Measurements from ENCODE around the gene MYCN. TPM values are rescaled to one million over a fixed set of nuclear protein-coding genes. Genes with fewer than 3 reads are reported as not detected.
A peak's percentile ranks its signal among the peaks of the same experiment; 100 is the strongest.

MYCN gene
- total and polyA plus RNA-seq, 2 of the 8 experiments (the other 6 are each of a cell fraction or from before 2014, with no cell fraction given) = 87.8 to 137 TPM

DNA sequence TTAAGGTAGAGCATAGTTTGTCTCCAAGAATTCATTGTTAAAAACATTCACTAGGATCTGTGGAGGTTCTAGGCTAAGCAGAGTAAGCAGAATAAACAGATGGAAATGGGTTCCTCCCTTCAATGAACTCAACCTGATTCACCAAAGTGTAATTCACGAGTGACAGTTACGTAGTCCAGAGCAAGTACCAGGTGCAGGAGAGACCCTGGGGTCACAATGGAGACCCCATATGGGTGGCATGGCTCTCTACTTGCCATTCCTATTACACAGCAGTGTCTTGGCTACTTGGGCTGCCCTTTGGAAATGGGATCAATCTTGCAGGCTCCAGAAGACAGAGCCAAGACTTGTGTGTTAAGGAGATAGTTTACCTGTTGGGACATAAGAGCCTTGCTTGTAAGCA, 7.1 kb downstream of the MYCN start:
- Histone ChIP-seq H3K27me3 (replicated peaks in 1 of 4; ENCODE audit: control insufficient read depth in 3 of 4, extremely low read depth in 1 of 4, insufficient read depth in 3 of 4, low read length in 3 of 4) (no peaks in the 10 kb centered on the region), H2AK5ac (ENCODE audit: low read depth, low read length) (no peak overlapping the region), H3K79me2 (ENCODE audit: control insufficient read depth in 1 of 2, insufficient read depth in 2 of 2, low read length in 2 of 2) (peaks cover 28 to 53% of the 10 kb centered on the region in 2 experiments), H3K4me2 (ENCODE audit: insufficient read depth in 1 of 2, low read depth in 2 of 2, low read length in 2 of 2) (no peak overlapping the region), H4K8ac (ENCODE audit: extremely low read depth, insufficient read depth, low read length) (no peak overlapping the region), H3K4me3 (ENCODE audit: extremely low read depth in 1 of 4, insufficient read depth in 2 of 4, low read depth in 3 of 4, low read length in 4 of 4) (no peak overlapping the region), H3K4ac (replicated peaks; ENCODE audit: insufficient read length, low read depth, low read length) (no peak overlapping the region), H4K5ac (ENCODE audit: insufficient read length, low read depth, low read length) (no peak overlapping the region), H2AFZ (ENCODE audit: low read length) (no peak overlapping the region), H2BK15ac (ENCODE audit: low read length) (no peak overlapping the region), H3K9me3 (ENCODE audit: insufficient read depth in 2 of 2, low read depth in 1 of 2, low read length in 1 of 2) (no peaks in the 10 kb centered on the region), H3K23me2 (ENCODE audit: low read depth, low read length) (peaks cover 9% of the 10 kb centered on the region), H2BK120ac (replicated peaks; ENCODE audit: low read depth, low read length) (no peak overlapping the region), H2BK5ac (ENCODE audit: low read depth, low read length) (no peak overlapping the region), H4K20me1 (replicated peaks in 1 of 2; ENCODE audit: control insufficient read depth in 1 of 2, insufficient read depth in 2 of 2, low read length in 2 of 2) (peaks cover 30 to 31% of the 10 kb centered on the region in 2 experiments), H3K56ac (replicated peaks; ENCODE audit: insufficient read length, low read depth, low read length) (no peak overlapping the region), H2BK12ac (ENCODE audit: low read depth, low read length) (no peak overlapping the region), H3K9ac (replicated peaks in 1 of 4; ENCODE audit: extremely low read depth in 1 of 4, low read depth in 3 of 4, low read length in 3 of 4) (no peak overlapping the region), H2BK20ac (ENCODE audit: low read length) (no peak overlapping the region), H4K91ac (replicated peaks; ENCODE audit: insufficient read length, low read length) (no peak overlapping the region), H3K23ac (ENCODE audit: insufficient read length) (no peak overlapping the region), H3K4me1 (replicated peaks in 1 of 4; ENCODE audit: control insufficient read depth in 3 of 4, insufficient read depth in 4 of 4, low read length in 3 of 4) (peaks cover 0 to 7% (median 3%) of the 10 kb centered on the region in 4 experiments; a peak in 2 of 7 replicates), H3K27ac (ENCODE audit: low read depth, low read length) (no peak overlapping the region), H3K79me1 (ENCODE audit: low read depth, low read length) (peaks cover 3% of the 10 kb centered on the region), H3K14ac (ENCODE audit: insufficient read length) (no peak overlapping the region), H3K18ac (ENCODE audit: extremely low read depth, low read length) (no peak overlapping the region), H3K36me3 (ENCODE audit: control insufficient read depth in 2 of 4, insufficient read depth in 4 of 4, low read length in 3 of 4) (peaks cover 13 to 56% (median 33%) of the 10 kb centered on the region in 4 experiments)
- POLR2A ChIA-PET (ENCODE audit: partially characterized antibody) = interaction anchor here (1.4 kb wide), 1 partner anchor 11 kb away, joined by 3 read pairs; no protein-coding TSS in a partner anchor
- CTCF ChIA-PET (ENCODE audit: partially characterized antibody) = interaction anchor here (1.2 to 3.0 kb wide), 2 partner anchors 11 to 87 kb away, joined by 4 to 12 read pairs; no protein-coding TSS in a partner anchor
- FAIRE-seq (no peak), DNase-seq (ENCODE audit: low read depth in 1 of 2, low spot score in 2 of 2) (no peak)
- WGBS, 2 experiments (ENCODE audit: extremely low coverage in 1 of 2, insufficient coverage in 1 of 2, insufficient read length in 1 of 2, insufficient replicate concordance in 2 of 2, low coverage in 1 of 2, low lambda C conversion rate in 2 of 2, missing lambda C conversion rate in 1 of 2) = 90% methylated on average over 2 of the region's 2 CpGs; no CpG with 5 or more reads in 1 of the 2 experiments
- peak in 1 of 2 experiments; percentile 30; a peak in 1 of 3 replicates for TF ChIP-seq POLR2A (IDR thresholded peaks at IDR 0.05; ENCODE audit: control extremely low read depth in 1 of 2, low read depth in 2 of 2, low read length in 2 of 2)
- TF ChIP-seq, protein P1, sequence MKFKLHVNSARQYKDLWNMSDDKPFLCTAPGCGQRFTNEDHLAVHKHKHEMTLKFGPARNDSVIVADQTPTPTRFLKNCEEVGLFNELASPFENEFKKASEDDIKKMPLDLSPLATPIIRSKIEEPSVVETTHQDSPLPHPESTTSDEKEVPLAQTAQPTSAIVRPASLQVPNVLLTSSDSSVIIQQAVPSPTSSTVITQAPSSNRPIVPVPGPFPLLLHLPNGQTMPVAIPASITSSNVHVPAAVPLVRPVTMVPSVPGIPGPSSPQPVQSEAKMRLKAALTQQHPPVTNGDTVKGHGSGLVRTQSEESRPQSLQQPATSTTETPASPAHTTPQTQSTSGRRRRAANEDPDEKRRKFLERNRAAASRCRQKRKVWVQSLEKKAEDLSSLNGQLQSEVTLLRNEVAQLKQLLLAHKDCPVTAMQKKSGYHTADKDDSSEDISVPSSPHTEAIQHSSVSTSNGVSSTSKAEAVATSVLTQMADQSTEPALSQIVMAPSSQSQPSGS (IDR thresholded peaks at IDR 0.05; ENCODE audit: low read length) = no peak
- TF ChIP-seq POLR2AphosphoS5 (IDR thresholded peaks at IDR 0.05; ENCODE audit: low read depth, low read length) = no peak
